ENCODE data around the gene UBE2A.
A peak's percentile ranks its signal among the peaks of the same experiment; 100 is the strongest.

Gene UBE2A

GRCh38 chrX:119574394-119575266, at the start of gene UBE2A:
Gene UBE2A (plus strand): TSS chrX:119574563. CDS start chrX:119574712, 149 bp downstream.
- H3K79me2 ChIP-seq (ENCODE audit: insufficient read depth, low read length) = peaks cover 25% of the 10 kb centered on the region

DNA sequence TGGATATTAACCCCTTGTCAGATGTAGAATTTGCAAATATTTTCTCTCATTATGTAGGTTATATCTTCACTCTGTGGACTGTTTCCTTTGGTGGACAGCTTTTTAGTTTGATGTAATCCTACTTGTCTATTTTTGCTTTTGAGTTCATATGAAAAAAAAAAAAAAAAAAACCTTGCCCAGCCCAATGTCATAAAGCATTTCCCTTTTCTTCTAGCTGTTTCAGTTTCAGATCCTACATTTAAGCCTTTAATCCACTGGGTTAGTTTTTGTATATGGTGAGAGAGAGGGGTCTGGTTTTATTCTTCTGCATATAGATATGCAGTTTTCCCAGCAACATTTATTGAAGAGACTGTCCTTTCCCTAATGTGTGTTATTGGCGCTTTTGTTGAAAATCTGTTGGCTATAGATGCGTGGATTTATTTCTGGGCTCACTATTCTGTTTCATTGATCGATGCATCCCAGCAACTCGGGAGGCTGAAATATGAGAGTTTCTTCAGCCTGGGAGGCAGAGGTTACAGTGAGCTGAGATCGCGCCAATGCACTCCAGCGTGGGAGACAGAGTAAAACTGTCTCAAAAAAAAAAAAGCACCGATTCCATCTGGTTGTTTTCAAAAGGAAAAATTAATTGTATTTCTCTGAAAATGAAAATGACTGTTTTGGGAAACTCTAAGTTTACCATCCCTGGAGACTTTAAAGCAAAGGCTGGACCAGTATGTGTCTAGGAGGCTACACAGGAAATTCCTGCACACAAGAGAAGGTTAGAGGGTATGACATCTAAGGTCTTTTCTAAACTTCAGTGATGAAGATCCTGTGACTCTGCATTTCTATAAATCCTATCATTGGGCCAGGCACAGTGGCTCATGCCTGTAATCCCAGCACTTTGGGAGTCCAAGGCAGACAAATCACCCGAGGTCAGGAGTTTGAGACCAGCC, 44.8 kb upstream of the UBE2A start:
- H3K4me1 ChIP-seq (ENCODE audit: insufficient read depth, low read length, poor library complexity, severe bottlenecking) = no peaks in the 10 kb centered on the region
- no peaks in the 10 kb centered on the region for H3F3A ChIP-seq (ENCODE audit: low read depth)
- H3K36me3 ChIP-seq (ENCODE audit: insufficient read depth, low read length) = no peaks in the 10 kb centered on the region
- TF ChIP-seq, protein P1, sequence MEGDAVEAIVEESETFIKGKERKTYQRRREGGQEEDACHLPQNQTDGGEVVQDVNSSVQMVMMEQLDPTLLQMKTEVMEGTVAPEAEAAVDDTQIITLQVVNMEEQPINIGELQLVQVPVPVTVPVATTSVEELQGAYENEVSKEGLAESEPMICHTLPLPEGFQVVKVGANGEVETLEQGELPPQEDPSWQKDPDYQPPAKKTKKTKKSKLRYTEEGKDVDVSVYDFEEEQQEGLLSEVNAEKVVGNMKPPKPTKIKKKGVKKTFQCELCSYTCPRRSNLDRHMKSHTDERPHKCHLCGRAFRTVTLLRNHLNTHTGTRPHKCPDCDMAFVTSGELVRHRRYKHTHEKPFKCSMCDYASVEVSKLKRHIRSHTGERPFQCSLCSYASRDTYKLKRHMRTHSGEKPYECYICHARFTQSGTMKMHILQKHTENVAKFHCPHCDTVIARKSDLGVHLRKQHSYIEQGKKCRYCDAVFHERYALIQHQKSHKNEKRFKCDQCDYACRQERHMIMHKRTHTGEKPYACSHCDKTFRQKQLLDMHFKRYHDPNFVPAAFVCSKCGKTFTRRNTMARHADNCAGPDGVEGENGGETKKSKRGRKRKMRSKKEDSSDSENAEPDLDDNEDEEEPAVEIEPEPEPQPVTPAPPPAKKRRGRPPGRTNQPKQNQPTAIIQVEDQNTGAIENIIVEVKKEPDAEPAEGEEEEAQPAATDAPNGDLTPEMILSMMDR (conservative IDR thresholded peaks at IDR 0.05; ENCODE audit: low read length) = no peak
- no peak for TF ChIP-seq EZH2phosphoT487 (IDR thresholded peaks at IDR 0.05; ENCODE audit: borderline replicate concordance)
- no peaks in the 10 kb centered on the region for H3K9me2 ChIP-seq (replicated peaks; ENCODE audit: low read depth, low read length)
- H3K9me3 ChIP-seq (ENCODE audit: insufficient read depth, low read depth, low read length) = no peaks in the 10 kb centered on the region
- H3K4me2 ChIP-seq (ENCODE audit: low read depth, low read length, poor library complexity, severe bottlenecking) = no peak overlapping the region
- H3K9ac ChIP-seq (ENCODE audit: low read depth, low read length, poor library complexity, severe bottlenecking) = no peak overlapping the region
- H3K79me2 ChIP-seq (ENCODE audit: insufficient read depth, low read length) = no peaks in the 10 kb centered on the region
- no peaks in the 10 kb centered on the region for H3K27me3 ChIP-seq (ENCODE audit: insufficient read depth, low read length, poor library complexity, severe bottlenecking)
- no peak overlapping the region for H2AFZ ChIP-seq (ENCODE audit: low read length)
- H4K20me1 ChIP-seq (ENCODE audit: insufficient read depth, low read length, poor library complexity, severe bottlenecking) = no peaks in the 10 kb centered on the region
- no peak overlapping the region for H3K4me3 ChIP-seq (ENCODE audit: low read length, poor library complexity, severe bottlenecking)

More at GRCh38 chrX:119574394-119575266, at the start of gene UBE2A:
- peaks cover 12% of the 10 kb centered on the region for H3K4me1 ChIP-seq (ENCODE audit: insufficient read depth, low read length, poor library complexity, severe bottlenecking)
- peaks cover 11% of the 10 kb centered on the region for H4K20me1 ChIP-seq (ENCODE audit: insufficient read depth, low read length, poor library complexity, severe bottlenecking)
- H3K4me2 ChIP-seq (ENCODE audit: low read depth, low read length, poor library complexity, severe bottlenecking) = peak within 1 kb of the TSS; percentile 87
- no peaks in the 10 kb centered on the region for H3K9me2 ChIP-seq (replicated peaks; ENCODE audit: low read depth, low read length)
- TF ChIP-seq, protein P1 (conservative IDR thresholded peaks at IDR 0.05; ENCODE audit: low read length) = peak; percentile 32; the same call in 1 of the 2 replicates
- TF ChIP-seq EZH2phosphoT487 (IDR thresholded peaks at IDR 0.05; ENCODE audit: borderline replicate concordance) = no peak
- no peaks in the 10 kb centered on the region; the same call in 1 of the 2 replicates for H3F3A ChIP-seq (ENCODE audit: low read depth)
- H3K27me3 ChIP-seq (ENCODE audit: insufficient read depth, low read length, poor library complexity, severe bottlenecking) = no peaks in the 10 kb centered on the region
- H2AFZ ChIP-seq (ENCODE audit: low read length) = peak within 1 kb of the TSS; percentile 99
- H3K9me3 ChIP-seq (ENCODE audit: insufficient read depth, low read depth, low read length) = no peaks in the 10 kb centered on the region
- peak within 1 kb of the TSS; percentile 89 for H3K4me3 ChIP-seq (ENCODE audit: low read length, poor library complexity, severe bottlenecking)
- H3K9ac ChIP-seq (ENCODE audit: low read depth, low read length, poor library complexity, severe bottlenecking) = peak within 1 kb of the TSS; percentile 84
- no peaks in the 10 kb centered on the region for H3K36me3 ChIP-seq (ENCODE audit: insufficient read depth, low read length)

- Histone ChIP-seq H3K4me3 (ENCODE audit: low read length, poor library complexity, severe bottlenecking) (no peak overlapping the region), H3K9me3 (ENCODE audit: insufficient read depth, low read depth, low read length) (no peaks in the 10 kb centered on the region), H3K9me2 (replicated peaks; ENCODE audit: low read depth, low read length) (no peaks in the 10 kb centered on the region), H3K4me1 (ENCODE audit: insufficient read depth, low read length, poor library complexity, severe bottlenecking) (no peaks in the 10 kb centered on the region), H4K20me1 (ENCODE audit: insufficient read depth, low read length, poor library complexity, severe bottlenecking) (no peaks in the 10 kb centered on the region), H3K36me3 (ENCODE audit: insufficient read depth, low read length) (no peaks in the 10 kb centered on the region; the same call in 1 of the 2 replicates), H2AFZ (ENCODE audit: low read length) (no peak overlapping the region), H3F3A (ENCODE audit: low read depth) (no peaks in the 10 kb centered on the region), H3K79me2 (ENCODE audit: insufficient read depth, low read length) (no peaks in the 10 kb centered on the region), H3K4me2 (ENCODE audit: low read depth, low read length, poor library complexity, severe bottlenecking) (no peak overlapping the region), H3K9ac (ENCODE audit: low read depth, low read length, poor library complexity, severe bottlenecking) (no peak overlapping the region), H3K27me3 (ENCODE audit: insufficient read depth, low read length, poor library complexity, severe bottlenecking) (no peaks in the 10 kb centered on the region)
- TF ChIP-seq, protein P1 (conservative IDR thresholded peaks at IDR 0.05; ENCODE audit: low read length) = no peak
- no peak for TF ChIP-seq EZH2phosphoT487 (IDR thresholded peaks at IDR 0.05; ENCODE audit: borderline replicate concordance)
These were observed 36.9 kb upstream of the UBE2A start for GRCh38 chrX:119537487-119537886.
